GM12873 (cell line): ENCODE results near the gene EDC3.

ENCODE experiments used
- CTCF ChIP-seq: IDR thresholded peaks from 2 replicates; pipeline ENCODE4 v1.5.1; 2012; ENCODE audit warnings: low read depth, mild to moderate bottlenecking, moderate library complexity, low read length, control low read depth; ENCODE audit not compliant: insufficient read depth; ENCODE audit errors: missing control alignments

The EDC3 gene

GRCh38 chr15:74631408-74631807, 64.4 kb downstream of the EDC3 start:
- TF ChIP-seq CTCF, result no peak

GRCh38 chr15:74631087-74631385, 64.8 kb downstream of the EDC3 start:
- no peak for TF ChIP-seq CTCF

GRCh38 chr15:74630284-74631086, 65.3 kb downstream of the EDC3 start:
- TF ChIP-seq CTCF, result no peak

GRCh38 chr15:74628949-74629348, 66.9 kb downstream of the EDC3 start:
- TF ChIP-seq CTCF, result no peak

GRCh38 chr15:74628199-74628598, 67.6 kb downstream of the EDC3 start:
- no peak for TF ChIP-seq CTCF

GRCh38 chr15:74627766-74628165, 68.1 kb downstream of the EDC3 start:
- no peak for TF ChIP-seq CTCF

- no peak for TF ChIP-seq CTCF
Measured at GRCh38 chr15:74626752-74627692, 68.8 kb downstream of the EDC3 start.
